Mucosa of rectum (tissue), 2 donors: Measurements from ENCODE around the gene IVNS1ABP.
"Not testable (repeated sequence)": the region's sequence is repeated elsewhere in the genome, so short reads cannot be mapped to it uniquely, and the experiment has no call there.

Experiments
- H3K27ac ChIP-seq, 2 donors: one replicate each; pipeline ENCODE4 v1.7.0; 2013; ENCODE audit warnings: inconsistent platforms in 2 of 2, low read depth in 2 of 2, low read length in 2 of 2
- H3K27me3 ChIP-seq, 2 donors: one replicate each; pipeline ENCODE4 v1.7.0; 2013; ENCODE audit warnings: low read length in 2 of 2; ENCODE audit not compliant: control insufficient read depth in 2 of 2, insufficient read depth in 2 of 2
- H3K36me3 ChIP-seq, 2 donors: one replicate each; pipeline ENCODE4 v1.7.0; 2013; ENCODE audit warnings: low read length in 2 of 2; ENCODE audit not compliant: control insufficient read depth in 2 of 2, insufficient read depth in 2 of 2
- H3K4me1 ChIP-seq, 2 donors: one replicate each; pipeline ENCODE4 v1.7.0; 2013; ENCODE audit warnings: low read length in 2 of 2, mild to moderate bottlenecking in 1 of 2; ENCODE audit not compliant: control insufficient read depth in 2 of 2, insufficient read depth in 2 of 2
- H3K4me3 ChIP-seq, 2 donors: one replicate each; pipeline ENCODE4 v1.7.0; 2013; ENCODE audit warnings: low read length in 2 of 2
- H3K9ac ChIP-seq, 2 donors: one replicate each; pipeline ENCODE4 v1.7.0; 2013; ENCODE audit warnings: low read length in 2 of 2, low read depth in 1 of 2, mild to moderate bottlenecking in 1 of 2
- H3K9me3 ChIP-seq, 2 donors: one replicate each; pipeline ENCODE4 v1.7.0; 2013; ENCODE audit warnings: low read length in 2 of 2; ENCODE audit not compliant: control insufficient read depth in 2 of 2
- donor health status: healthy.
- donor health status: Normal muscosa, but diverticular disease.

Gene IVNS1ABP

DNA sequence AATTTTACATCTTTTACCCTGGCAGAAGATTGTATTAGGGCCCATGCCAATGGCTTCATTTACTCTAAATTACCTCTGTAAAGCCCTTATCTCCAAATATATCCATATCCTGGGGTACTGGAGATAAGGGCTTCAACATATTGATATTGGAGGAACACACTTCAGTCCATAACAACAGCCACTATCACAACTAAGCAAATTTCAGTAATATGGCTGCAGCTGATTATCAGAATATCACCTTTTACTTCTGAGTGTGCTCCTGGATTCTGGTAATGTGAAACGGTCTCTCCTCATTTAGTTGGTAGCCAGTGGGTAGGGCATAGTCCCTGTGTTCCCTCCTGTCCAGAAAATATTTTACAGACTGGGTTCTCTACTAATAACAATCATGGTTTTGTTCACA, 53.3 kb downstream of the IVNS1ABP start:
- Histone ChIP-seq H3K4me1 (no peaks in the 10 kb centered on the region), H3K9ac (no peak overlapping the region), H3K27ac (no peak overlapping the region), H3K9me3 (no peaks in the 10 kb centered on the region), H3K36me3 (no peaks in the 10 kb centered on the region), H3K4me3 (no peak overlapping the region), H3K27me3 (no peaks in the 10 kb centered on the region)

DNA sequence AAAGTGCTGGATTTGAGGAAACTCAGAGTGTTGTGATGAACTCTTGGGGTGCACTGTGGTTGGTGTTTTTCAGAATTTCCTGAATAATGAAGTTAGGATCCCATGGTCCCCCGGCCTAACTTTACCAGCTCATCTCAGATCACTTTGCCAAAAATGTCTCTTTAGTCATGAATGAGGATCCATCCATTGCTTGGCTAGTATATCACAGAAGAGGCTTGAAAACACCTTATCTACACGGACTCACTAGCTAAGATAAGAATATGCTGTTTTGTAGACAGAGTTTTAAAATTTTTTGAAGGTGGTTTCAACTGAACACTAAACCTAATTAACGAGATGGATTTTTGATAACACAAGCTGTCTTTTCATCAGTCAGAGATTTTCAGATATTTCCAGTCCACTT, 53.8 kb downstream of the IVNS1ABP start:
- no peak overlapping the region for H3K9ac ChIP-seq
- H3K27ac ChIP-seq = no peak overlapping the region
- no peak overlapping the region for H3K4me3 ChIP-seq
- H3K36me3 ChIP-seq = no peaks in the 10 kb centered on the region
- H3K4me1 ChIP-seq = no peaks in the 10 kb centered on the region
- no peaks in the 10 kb centered on the region for H3K27me3 ChIP-seq
- no peaks in the 10 kb centered on the region for H3K9me3 ChIP-seq

DNA sequence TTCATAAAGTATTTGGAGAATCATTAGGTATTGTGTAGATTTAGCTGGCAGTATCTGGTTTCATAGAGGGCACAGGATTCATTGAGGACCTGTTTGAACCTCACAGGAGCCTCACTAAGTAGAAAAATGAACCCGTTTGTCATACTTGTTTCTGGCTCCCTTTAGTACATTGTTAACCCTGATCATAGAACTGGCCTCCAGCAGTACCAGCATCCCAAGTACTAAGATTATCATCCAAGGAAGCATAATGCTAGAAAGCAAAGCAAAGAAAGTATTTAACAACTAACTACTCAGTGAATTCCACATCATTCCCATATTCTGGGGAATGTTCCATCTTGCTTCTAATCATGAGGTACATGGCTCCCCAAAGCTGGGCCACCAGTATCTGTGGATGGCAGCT, 54.9 kb downstream of the IVNS1ABP start:
- Histone ChIP-seq H3K4me1 (no peaks in the 10 kb centered on the region), H3K4me3 (no peak overlapping the region), H3K9me3 (no peaks in the 10 kb centered on the region), H3K36me3 (no peaks in the 10 kb centered on the region), H3K27ac (no peak overlapping the region), H3K9ac (no peak overlapping the region), H3K27me3 (no peaks in the 10 kb centered on the region)

- H3K9me3 ChIP-seq = no peaks in the 10 kb centered on the region
Measured at GRCh38 chr1:185260611-185261010, 56.4 kb downstream of the IVNS1ABP start.

GRCh38 chr1:185258676-185259075, 58.4 kb downstream of the IVNS1ABP start:
- H3K9ac ChIP-seq = no peak overlapping the region
- no peaks in the 10 kb centered on the region for H3K27me3 ChIP-seq
- H3K4me1 ChIP-seq = no peaks in the 10 kb centered on the region
- no peak overlapping the region for H3K27ac ChIP-seq
- H3K4me3 ChIP-seq = no peak overlapping the region
- H3K9me3 ChIP-seq = no peaks in the 10 kb centered on the region
- H3K36me3 ChIP-seq = no peaks in the 10 kb centered on the region

More at GRCh38 chr1:185260611-185261010, 56.4 kb downstream of the IVNS1ABP start:
- H3K4me3 ChIP-seq = no peak overlapping the region
- no peaks in the 10 kb centered on the region for H3K27me3 ChIP-seq
- no peak overlapping the region for H3K27ac ChIP-seq
- no peak overlapping the region for H3K9ac ChIP-seq
- no peaks in the 10 kb centered on the region for H3K36me3 ChIP-seq
- H3K4me1 ChIP-seq = no peaks in the 10 kb centered on the region

GRCh38 chr1:185257950-185258208, 59.2 kb downstream of the IVNS1ABP start:
- Histone ChIP-seq H3K36me3 (no peaks in the 10 kb centered on the region), H3K9ac (no peak overlapping the region), H3K4me3 (no peak overlapping the region), H3K9me3 (no peaks in the 10 kb centered on the region), H3K27me3 (no peaks in the 10 kb centered on the region), H3K4me1 (no peaks in the 10 kb centered on the region), H3K27ac (no peak overlapping the region)

- H3K36me3 ChIP-seq, H3K4me3 ChIP-seq, H3K27me3 ChIP-seq, H3K9ac ChIP-seq, H3K9me3 ChIP-seq, H3K27ac ChIP-seq, H3K4me1 ChIP-seq: not testable (repeated sequence)
Measured at GRCh38 chr1:185257116-185257949, 59.7 kb downstream of the IVNS1ABP start.

GRCh38 chr1:185255595-185255994, 61.4 kb downstream of the IVNS1ABP start:
- not testable (repeated sequence) for H3K27me3 ChIP-seq, H3K4me1 ChIP-seq, H3K9me3 ChIP-seq, H3K9ac ChIP-seq, H3K36me3 ChIP-seq, H3K4me3 ChIP-seq, H3K27ac ChIP-seq

DNA sequence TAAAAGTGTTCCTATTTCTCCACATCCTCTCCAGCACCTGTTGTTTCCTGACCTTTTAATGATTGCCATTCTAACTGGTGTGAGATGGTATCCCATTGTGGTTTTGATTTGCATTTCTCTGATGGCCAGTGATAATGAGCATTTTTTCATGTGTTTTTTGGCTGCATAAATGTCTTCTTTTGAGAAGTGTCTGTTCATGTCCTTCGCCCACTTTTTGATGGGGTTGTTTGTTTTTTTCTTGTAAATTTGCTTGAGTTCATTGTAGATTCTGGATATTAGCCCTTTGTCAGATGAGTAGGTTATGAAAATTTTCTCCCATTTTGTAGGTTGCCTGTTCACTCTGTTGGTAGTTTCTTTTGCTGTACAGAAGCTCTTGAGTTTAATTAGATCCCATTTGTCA, 64.6 kb downstream of the IVNS1ABP start:
- H3K9ac ChIP-seq, H3K4me1 ChIP-seq, H3K27ac ChIP-seq, H3K36me3 ChIP-seq, H3K27me3 ChIP-seq, H3K4me3 ChIP-seq, H3K9me3 ChIP-seq: not testable (repeated sequence)

DNA sequence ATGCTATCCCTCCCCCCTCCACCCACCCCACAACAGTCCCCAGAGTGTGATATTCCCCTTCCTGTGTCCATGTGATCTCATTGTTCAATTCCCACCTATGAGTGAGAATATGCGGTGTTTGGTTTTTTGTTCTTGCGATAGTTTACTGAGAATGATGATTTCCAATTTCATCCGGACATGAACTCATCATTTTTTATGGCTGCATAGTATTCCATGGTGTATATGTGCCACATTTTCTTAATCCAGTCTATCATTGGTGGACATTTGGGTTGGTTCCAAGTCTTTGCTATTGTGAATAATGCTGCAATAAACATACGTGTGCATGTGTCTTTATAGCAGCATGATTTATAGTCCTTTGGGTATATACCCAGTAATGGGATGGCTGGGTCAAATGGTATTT, 65.1 kb downstream of the IVNS1ABP start:
- H3K9ac ChIP-seq, H3K27me3 ChIP-seq, H3K4me3 ChIP-seq, H3K9me3 ChIP-seq, H3K36me3 ChIP-seq, H3K4me1 ChIP-seq, H3K27ac ChIP-seq: not testable (repeated sequence)

DNA sequence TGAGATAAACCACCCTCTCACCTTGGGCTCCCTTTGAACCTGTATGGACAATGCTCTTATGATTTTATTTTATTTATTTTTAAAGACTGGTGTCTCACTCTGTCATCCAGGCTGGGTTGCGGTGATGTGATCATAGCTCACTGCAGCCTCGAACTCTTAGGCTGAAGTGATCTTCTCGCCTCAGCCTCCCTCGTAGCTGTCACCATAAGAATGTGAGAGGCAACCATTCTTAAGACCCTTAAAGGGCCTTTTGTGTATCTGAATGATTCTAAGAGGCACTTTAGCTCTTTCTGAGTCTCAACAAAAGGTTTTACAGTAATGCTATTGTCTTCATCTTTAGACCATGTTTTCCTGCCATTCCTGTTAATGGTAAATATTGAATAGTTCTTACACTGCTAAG, 67.0 kb downstream of the IVNS1ABP start:
- Histone ChIP-seq H3K27ac (no peak overlapping the region), H3K36me3 (no peaks in the 10 kb centered on the region), H3K9ac (no peak overlapping the region), H3K9me3 (no peaks in the 10 kb centered on the region), H3K27me3 (no peaks in the 10 kb centered on the region), H3K4me1 (no peaks in the 10 kb centered on the region), H3K4me3 (no peak overlapping the region)
